ENCODE results near the gene ZNF608.
A peak's percentile ranks its signal among the peaks of the same experiment; 100 is the strongest.

Gene ZNF608

DNA sequence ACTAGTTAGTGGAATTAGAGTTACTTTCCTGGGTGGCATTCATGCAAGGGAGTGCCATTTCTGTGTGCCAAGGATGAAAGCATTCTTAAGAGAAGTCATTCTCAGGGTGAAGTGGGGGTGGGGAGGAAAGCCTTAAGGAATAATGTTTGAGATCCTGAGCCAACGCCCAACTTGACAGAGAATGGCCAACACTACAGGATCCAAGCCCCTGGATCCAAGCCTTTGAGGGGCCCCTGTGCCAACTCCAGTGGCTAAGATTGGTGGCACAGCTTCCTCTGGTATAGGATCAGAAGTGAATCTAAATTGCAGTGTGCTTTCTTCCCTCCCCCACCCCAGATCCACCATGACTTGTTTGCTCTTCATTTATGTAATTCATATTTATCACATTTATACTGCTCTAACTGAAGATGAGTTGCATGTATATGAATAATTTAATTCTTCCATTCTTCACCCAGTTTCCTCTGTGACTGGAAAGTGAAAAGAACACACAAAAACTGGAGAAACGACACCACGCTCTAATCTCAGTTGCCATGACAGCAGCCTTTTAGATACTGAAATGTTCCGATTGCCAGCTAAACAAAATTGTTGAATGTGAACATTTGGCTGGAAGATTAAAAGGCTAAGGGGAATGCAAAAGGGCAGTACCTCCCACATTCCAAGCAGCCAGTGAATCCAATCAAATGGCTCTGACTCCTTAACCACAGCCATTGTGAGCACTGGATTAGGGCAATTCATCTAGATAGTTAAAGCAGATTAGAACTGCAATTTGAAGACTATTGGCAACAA, 4.5 kb downstream of the ZNF608 start:
- H3K4me3 ChIP-seq (ENCODE audit: insufficient read depth, low read length, poor library complexity, severe bottlenecking) = peak overlapping the region; percentile 88
- peak overlapping the region; percentile 98 for H3K27ac ChIP-seq (ENCODE audit: low read depth, low read length)
- peaks cover 66% of the 10 kb centered on the region for H3F3A ChIP-seq (ENCODE audit: insufficient read depth)
- no peak overlapping the region for H2AFZ ChIP-seq (ENCODE audit: low read depth, low read length, severe bottlenecking)
- no peaks in the 10 kb centered on the region for H3K9me2 ChIP-seq (replicated peaks; ENCODE audit: insufficient read depth, low read length)
- peaks cover 95% of the 10 kb centered on the region for H3K79me2 ChIP-seq (ENCODE audit: insufficient read depth, low read length)
- H3K36me3 ChIP-seq (ENCODE audit: low read length) = no peaks in the 10 kb centered on the region; the same call in 1 of the 2 replicates
- TF ChIP-seq, protein P1, sequence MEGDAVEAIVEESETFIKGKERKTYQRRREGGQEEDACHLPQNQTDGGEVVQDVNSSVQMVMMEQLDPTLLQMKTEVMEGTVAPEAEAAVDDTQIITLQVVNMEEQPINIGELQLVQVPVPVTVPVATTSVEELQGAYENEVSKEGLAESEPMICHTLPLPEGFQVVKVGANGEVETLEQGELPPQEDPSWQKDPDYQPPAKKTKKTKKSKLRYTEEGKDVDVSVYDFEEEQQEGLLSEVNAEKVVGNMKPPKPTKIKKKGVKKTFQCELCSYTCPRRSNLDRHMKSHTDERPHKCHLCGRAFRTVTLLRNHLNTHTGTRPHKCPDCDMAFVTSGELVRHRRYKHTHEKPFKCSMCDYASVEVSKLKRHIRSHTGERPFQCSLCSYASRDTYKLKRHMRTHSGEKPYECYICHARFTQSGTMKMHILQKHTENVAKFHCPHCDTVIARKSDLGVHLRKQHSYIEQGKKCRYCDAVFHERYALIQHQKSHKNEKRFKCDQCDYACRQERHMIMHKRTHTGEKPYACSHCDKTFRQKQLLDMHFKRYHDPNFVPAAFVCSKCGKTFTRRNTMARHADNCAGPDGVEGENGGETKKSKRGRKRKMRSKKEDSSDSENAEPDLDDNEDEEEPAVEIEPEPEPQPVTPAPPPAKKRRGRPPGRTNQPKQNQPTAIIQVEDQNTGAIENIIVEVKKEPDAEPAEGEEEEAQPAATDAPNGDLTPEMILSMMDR (IDR thresholded peaks at IDR 0.05; ENCODE audit: insufficient read depth, low read length, poor library complexity, severe bottlenecking) = no peak
- TF ChIP-seq EZH2phosphoT487 (conservative IDR thresholded peaks at IDR 0.05; ENCODE audit: low read length) = no peak
- H4K20me1 ChIP-seq (ENCODE audit: low read depth, low read length) = no peaks in the 10 kb centered on the region
- peak overlapping the region; percentile 96 for H3K4me2 ChIP-seq (ENCODE audit: low read depth, low read length, poor library complexity, severe bottlenecking)
- peak overlapping the region; percentile 89 for H3K9ac ChIP-seq (ENCODE audit: low read length)
- no peaks in the 10 kb centered on the region for H3K9me3 ChIP-seq (ENCODE audit: insufficient read depth, low read length)
- no peaks in the 10 kb centered on the region for H3K27me3 ChIP-seq (ENCODE audit: low read length)

DNA sequence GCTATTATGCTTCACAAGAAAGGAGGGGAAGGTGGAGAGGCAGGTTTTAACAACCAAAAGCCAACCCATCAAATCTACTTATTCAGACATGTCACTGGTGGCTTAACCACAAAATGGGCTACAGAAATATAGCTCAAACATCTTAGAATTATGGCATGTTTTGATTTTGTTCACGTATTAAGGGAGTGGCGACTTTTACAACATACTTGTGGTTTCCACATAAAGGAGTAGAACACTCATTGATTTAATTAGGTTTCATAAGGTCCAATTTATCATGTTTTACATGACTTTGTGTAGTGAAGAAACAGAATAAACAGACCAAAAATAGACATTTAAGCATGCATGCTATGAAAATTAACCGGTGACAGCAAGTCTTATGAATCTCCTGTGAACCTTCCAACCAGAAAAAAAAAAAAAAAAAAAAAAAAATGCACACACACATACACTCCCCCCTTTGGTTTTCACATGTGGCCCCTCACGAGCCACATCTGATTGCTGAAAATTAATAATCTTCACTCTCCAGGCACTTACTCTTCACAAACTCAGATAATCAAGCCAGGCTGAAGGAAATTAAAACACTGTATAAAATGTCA, 5.4 kb downstream of the ZNF608 start:
- Histone ChIP-seq H3K4me3 (ENCODE audit: insufficient read depth, low read length, poor library complexity, severe bottlenecking) (peak overlapping the region; percentile 88), H3K9me2 (replicated peaks; ENCODE audit: insufficient read depth, low read length) (no peaks in the 10 kb centered on the region), H3K36me3 (ENCODE audit: low read length) (no peaks in the 10 kb centered on the region; the same call in 1 of the 2 replicates), H4K20me1 (ENCODE audit: low read depth, low read length) (no peaks in the 10 kb centered on the region), H3K27me3 (ENCODE audit: low read length) (no peaks in the 10 kb centered on the region), H3F3A (ENCODE audit: insufficient read depth) (peaks cover 69% of the 10 kb centered on the region), H3K27ac (ENCODE audit: low read depth, low read length) (peak overlapping the region; percentile 98), H3K79me2 (ENCODE audit: insufficient read depth, low read length) (peaks cover 97% of the 10 kb centered on the region), H3K9ac (ENCODE audit: low read length) (peak overlapping the region; percentile 89), H3K9me3 (ENCODE audit: insufficient read depth, low read length) (no peaks in the 10 kb centered on the region), H3K4me2 (ENCODE audit: low read depth, low read length, poor library complexity, severe bottlenecking) (peak overlapping the region; percentile 96), H2AFZ (ENCODE audit: low read depth, low read length, severe bottlenecking) (no peak overlapping the region)
- TF ChIP-seq, protein P1 (IDR thresholded peaks at IDR 0.05; ENCODE audit: insufficient read depth, low read length, poor library complexity, severe bottlenecking) = no peak
- no peak for TF ChIP-seq EZH2phosphoT487 (conservative IDR thresholded peaks at IDR 0.05; ENCODE audit: low read length)

DNA sequence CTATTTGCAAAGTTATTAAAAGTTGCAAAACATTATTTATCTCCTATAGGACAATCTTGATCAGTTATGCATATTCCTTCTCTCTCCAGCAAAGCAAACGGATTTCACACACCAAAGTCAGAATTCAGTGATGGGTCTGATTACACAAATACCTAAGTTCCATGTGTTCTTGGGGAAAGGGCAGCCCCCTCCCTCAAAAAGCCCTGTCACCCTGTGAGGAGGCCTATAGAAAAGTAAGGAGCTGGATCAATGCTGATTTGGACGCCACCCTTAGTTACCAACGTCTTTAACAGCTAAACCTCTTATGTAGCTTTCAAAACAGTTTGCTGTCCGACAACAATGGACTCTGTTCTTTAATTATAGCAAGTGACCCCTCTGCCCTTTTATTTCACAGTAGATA, 6.4 kb downstream of the ZNF608 start:
- H2AFZ ChIP-seq (ENCODE audit: low read depth, low read length, severe bottlenecking) = no peak overlapping the region
- peak overlapping the region; percentile 98 for H3K27ac ChIP-seq (ENCODE audit: low read depth, low read length)
- peak overlapping the region; percentile 96 for H3K4me2 ChIP-seq (ENCODE audit: low read depth, low read length, poor library complexity, severe bottlenecking)
- no peaks in the 10 kb centered on the region; the same call in 1 of the 2 replicates for H3K36me3 ChIP-seq (ENCODE audit: low read length)
- no peaks in the 10 kb centered on the region for H4K20me1 ChIP-seq (ENCODE audit: low read depth, low read length)
- no peaks in the 10 kb centered on the region for H3K27me3 ChIP-seq (ENCODE audit: low read length)
- H3F3A ChIP-seq (ENCODE audit: insufficient read depth) = peaks cover 69% of the 10 kb centered on the region
- peaks cover 97% of the 10 kb centered on the region for H3K79me2 ChIP-seq (ENCODE audit: insufficient read depth, low read length)
- no peaks in the 10 kb centered on the region for H3K9me2 ChIP-seq (replicated peaks; ENCODE audit: insufficient read depth, low read length)
- H3K9me3 ChIP-seq (ENCODE audit: insufficient read depth, low read length) = no peaks in the 10 kb centered on the region
- H3K4me3 ChIP-seq (ENCODE audit: insufficient read depth, low read length, poor library complexity, severe bottlenecking) = peak overlapping the region; percentile 49
- H3K9ac ChIP-seq (ENCODE audit: low read length) = peak overlapping the region; percentile 66
- TF ChIP-seq, protein P1 (IDR thresholded peaks at IDR 0.05; ENCODE audit: insufficient read depth, low read length, poor library complexity, severe bottlenecking) = no peak
- no peak for TF ChIP-seq EZH2phosphoT487 (conservative IDR thresholded peaks at IDR 0.05; ENCODE audit: low read length)

Data from SU-DHL-6 (cell line).